Calu3 (cell line): Measurements from ENCODE around the gene FSTL5. TPM values are rescaled to one million over a fixed set of nuclear protein-coding genes. Genes with fewer than 3 reads are reported as not detected.

Experiments used
- BruUV-seq: library from RNA; stranded (reverse); fragments of 400-500 nt; replicated peaks from 2 replicates; lab custom pipeline; 2021; lab: Mats Ljungman, UMichigan
- CTCF ChIA-PET: fragments of 300-600 bp; sonication (Branson Sonifier 250); formaldehyde crosslinking; loops from one replicate; lab custom pipeline; 2022; ENCODE audit warnings: antibody characterized with exemption; lab: Charles Lee
- DNase-seq: peaks from one replicate; pipeline ENCODE4 v3.0.0; 2022
- H3K27ac Mint-ChIP-seq: one replicate; pipeline ENCODE4 v1.8.0; 2022; ENCODE audit warnings: mixed read lengths; ENCODE audit not compliant: unreplicated experiment
- H3K27me3 Mint-ChIP-seq: one replicate; pipeline ENCODE4 v1.8.0; 2022; ENCODE audit warnings: mixed read lengths; ENCODE audit not compliant: unreplicated experiment
- H3K36me3 Mint-ChIP-seq: one replicate; pipeline ENCODE4 v1.8.0; 2022; ENCODE audit warnings: mild to moderate bottlenecking, moderate library complexity, mixed read lengths; ENCODE audit not compliant: insufficient read depth, unreplicated experiment
- H3K4me1 Mint-ChIP-seq: one replicate; pipeline ENCODE4 v1.8.0; 2022; ENCODE audit warnings: mild to moderate bottlenecking, low read depth, mixed read lengths; ENCODE audit not compliant: unreplicated experiment
- H3K4me3 Mint-ChIP-seq: one replicate; pipeline ENCODE4 v1.8.0; 2022; ENCODE audit warnings: mild to moderate bottlenecking, low read depth, moderate library complexity, mixed read lengths; ENCODE audit not compliant: unreplicated experiment
- H3K9me3 Mint-ChIP-seq: one replicate; pipeline ENCODE4 v1.8.0; 2022; ENCODE audit warnings: low read depth, mixed read lengths; ENCODE audit not compliant: unreplicated experiment
- intact Hi-C: fragments of 100-400 bp; cut with micrococcal nuclease; formaldehyde crosslinking; loops from one replicate; pipeline ENCODE4 v1.10.0; 2022; ENCODE audit not compliant: unreplicated experiment
- total RNA-seq: library from RNA; stranded (reverse); gene quantifications from 2 replicates; pipeline ENCODE4 v1.2.3, GENCODE V29; 2022
- TF ChIP-seq, protein P1 (sequence below): fragments of 200-600 bp; IDR thresholded peaks from one replicate; pipeline ENCODE4 v1.8.0; 2022; ENCODE audit warnings: antibody characterized with exemption; ENCODE audit not compliant: unreplicated experiment

FSTL5 gene
- total RNA-seq, 1 experiment from 2014 or later: not detected

DNA sequence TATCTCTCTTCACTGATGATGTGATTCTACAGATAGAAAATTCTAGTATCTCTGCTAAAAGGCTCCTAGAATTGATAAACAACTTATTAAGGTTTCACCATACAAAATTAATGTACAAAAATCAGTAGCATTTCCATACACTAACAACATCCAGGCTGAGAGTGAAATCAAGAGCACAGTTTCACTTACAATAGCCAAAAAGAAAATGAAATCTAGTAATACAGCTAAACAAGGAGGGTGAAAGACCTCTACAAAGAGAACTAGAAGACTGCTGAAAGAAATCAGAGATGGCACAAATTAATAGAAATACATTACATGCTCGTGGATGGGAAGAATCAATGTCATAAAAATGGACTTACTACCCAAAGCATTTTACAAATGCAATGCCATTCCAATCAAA is 751.9 kb downstream of the FSTL5 start:
- no peaks in the 10 kb centered on the region for H3K36me3 Mint-ChIP-seq
- no peak overlapping the region for H3K27ac Mint-ChIP-seq
- no peak overlapping the region for H3K4me3 Mint-ChIP-seq
- TF ChIP-seq, protein P1, sequence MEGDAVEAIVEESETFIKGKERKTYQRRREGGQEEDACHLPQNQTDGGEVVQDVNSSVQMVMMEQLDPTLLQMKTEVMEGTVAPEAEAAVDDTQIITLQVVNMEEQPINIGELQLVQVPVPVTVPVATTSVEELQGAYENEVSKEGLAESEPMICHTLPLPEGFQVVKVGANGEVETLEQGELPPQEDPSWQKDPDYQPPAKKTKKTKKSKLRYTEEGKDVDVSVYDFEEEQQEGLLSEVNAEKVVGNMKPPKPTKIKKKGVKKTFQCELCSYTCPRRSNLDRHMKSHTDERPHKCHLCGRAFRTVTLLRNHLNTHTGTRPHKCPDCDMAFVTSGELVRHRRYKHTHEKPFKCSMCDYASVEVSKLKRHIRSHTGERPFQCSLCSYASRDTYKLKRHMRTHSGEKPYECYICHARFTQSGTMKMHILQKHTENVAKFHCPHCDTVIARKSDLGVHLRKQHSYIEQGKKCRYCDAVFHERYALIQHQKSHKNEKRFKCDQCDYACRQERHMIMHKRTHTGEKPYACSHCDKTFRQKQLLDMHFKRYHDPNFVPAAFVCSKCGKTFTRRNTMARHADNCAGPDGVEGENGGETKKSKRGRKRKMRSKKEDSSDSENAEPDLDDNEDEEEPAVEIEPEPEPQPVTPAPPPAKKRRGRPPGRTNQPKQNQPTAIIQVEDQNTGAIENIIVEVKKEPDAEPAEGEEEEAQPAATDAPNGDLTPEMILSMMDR: no peak
- DNase-seq: no peak
- no peaks in the 10 kb centered on the region for H3K9me3 Mint-ChIP-seq
- intact Hi-C loops: no loop called here
- H3K4me1 Mint-ChIP-seq: no peaks in the 10 kb centered on the region
- BruUV-seq: no TSS peak
- CTCF ChIA-PET: no interaction called here
- no peaks in the 10 kb centered on the region for H3K27me3 Mint-ChIP-seq

DNA sequence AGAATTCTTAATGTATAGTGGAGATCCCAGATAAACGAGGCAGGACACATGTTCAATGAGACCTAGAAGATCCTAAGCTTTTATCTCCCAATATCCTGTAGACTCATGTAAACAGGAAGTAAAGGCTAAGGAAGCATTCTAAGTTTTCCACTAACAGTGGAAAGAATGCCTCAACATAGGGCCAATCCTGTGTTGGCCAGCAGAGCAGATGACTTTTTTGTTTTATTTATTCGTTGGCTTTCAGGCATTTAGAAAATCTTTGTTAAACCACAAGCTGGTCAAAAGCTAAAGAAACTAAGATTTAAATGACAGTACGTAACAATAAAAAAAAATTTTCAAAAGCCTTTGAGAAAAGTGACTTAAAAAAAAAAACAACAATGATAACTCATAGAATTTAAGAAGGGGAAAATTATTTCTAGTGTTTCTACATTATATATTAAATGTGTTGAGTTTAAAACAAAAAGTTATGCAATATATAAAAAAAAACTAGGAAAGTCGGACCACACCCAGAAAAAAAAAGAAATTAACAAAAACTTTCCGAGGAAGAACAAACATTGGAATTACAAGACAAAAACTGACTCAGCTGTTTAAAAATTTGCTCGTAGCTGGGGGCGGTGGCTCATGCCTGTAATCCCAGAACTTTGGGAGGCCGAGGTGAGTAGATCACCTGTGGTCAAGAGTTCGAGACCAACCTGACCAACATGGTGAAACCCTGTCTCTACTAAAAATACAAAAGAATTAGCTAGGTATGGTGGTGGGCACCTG is 759.3 kb downstream of the FSTL5 start:
- no TSS peak for BruUV-seq
- no peaks in the 10 kb centered on the region for H3K27me3 Mint-ChIP-seq
- intact Hi-C loops: no loop called here
- H3K9me3 Mint-ChIP-seq: no peaks in the 10 kb centered on the region
- H3K4me1 Mint-ChIP-seq: no peaks in the 10 kb centered on the region
- no peak for DNase-seq
- no peaks in the 10 kb centered on the region for H3K36me3 Mint-ChIP-seq
- CTCF ChIA-PET: no interaction called here
- no peak overlapping the region for H3K4me3 Mint-ChIP-seq
- no peak overlapping the region for H3K27ac Mint-ChIP-seq
- TF ChIP-seq, protein P1: no peak

DNA sequence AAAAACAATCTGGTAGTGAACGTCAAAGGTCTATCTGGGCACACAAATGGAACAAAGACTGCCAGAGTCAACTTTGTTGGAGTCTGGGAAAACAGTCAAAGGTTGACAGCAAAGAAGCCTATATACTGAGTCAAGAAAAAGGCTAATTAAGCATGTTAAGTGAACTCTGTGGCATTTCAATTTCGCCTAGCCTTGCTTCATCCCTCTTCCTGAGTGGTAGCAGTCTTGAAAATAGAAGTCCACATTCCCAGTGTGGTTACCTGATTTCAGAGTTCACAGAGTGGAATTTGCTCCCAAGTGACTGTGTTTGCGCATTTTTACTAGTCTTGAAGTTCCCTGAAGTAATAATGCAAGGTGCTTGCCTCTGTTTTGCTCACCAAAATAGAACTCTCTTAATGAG is 760.0 kb downstream of the FSTL5 start:
- Mint-ChIP-seq H3K27ac (no peak overlapping the region), H3K9me3 (no peaks in the 10 kb centered on the region), H3K36me3 (no peaks in the 10 kb centered on the region), H3K4me1 (no peaks in the 10 kb centered on the region), H3K4me3 (no peak overlapping the region), H3K27me3 (no peaks in the 10 kb centered on the region)
- CTCF ChIA-PET: no interaction called here
- intact Hi-C loops: no loop called here
- BruUV-seq: no TSS peak
- DNase-seq: no peak
- TF ChIP-seq, protein P1: no peak

DNA sequence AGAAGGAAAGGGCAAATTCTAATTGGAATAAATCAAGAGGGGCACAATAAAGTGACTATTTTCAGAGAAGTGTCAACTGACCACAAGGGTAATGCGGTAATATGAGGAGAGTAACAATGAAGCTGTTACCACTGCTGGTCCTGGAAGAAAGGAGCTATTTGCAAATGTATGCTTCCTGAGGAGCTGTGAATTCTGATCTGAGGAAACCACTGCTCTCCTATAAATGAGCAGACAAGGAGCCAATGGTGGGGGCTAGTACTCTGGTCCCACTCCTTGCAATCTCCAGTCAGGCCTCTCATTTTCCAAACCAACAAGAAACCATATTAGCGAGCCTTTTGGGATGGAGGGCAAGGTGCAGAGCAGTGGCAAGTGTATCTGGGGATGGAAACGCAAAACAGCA is 770.2 kb downstream of the FSTL5 start:
- DNase-seq: no peak
- H3K36me3 Mint-ChIP-seq: no peaks in the 10 kb centered on the region
- TF ChIP-seq, protein P1: no peak
- H3K4me1 Mint-ChIP-seq: no peaks in the 10 kb centered on the region
- H3K4me3 Mint-ChIP-seq: no peak overlapping the region
- H3K9me3 Mint-ChIP-seq: no peaks in the 10 kb centered on the region
- H3K27me3 Mint-ChIP-seq: no peaks in the 10 kb centered on the region
- intact Hi-C loops: no loop called here
- CTCF ChIA-PET: no interaction called here
- no TSS peak for BruUV-seq
- H3K27ac Mint-ChIP-seq: no peak overlapping the region
